ENCODE data around the gene LCTL.

LCTL gene

GRCh38 chr15:66565741-66566144, at the start of gene LCTL:
TSS of gene LCTL (minus strand) at chr15:66565998. CDS start at chr15:66565365, 633 bp downstream.
- DNase-seq (ENCODE audit: low read depth, low spot score) = no peak

GRCh38 chr15:66614951-66615760, 49.4 kb upstream of the LCTL start:
- DNase-seq (ENCODE audit: low read depth, low spot score) = no peak

- no peak for DNase-seq (ENCODE audit: low read depth, low spot score)
Observed at GRCh38 chr15:66614456-66614855, 48.7 kb upstream of the LCTL start.

- no peak for DNase-seq (ENCODE audit: low read depth, low spot score)
Observed at GRCh38 chr15:66613743-66614142, 47.9 kb upstream of the LCTL start.

GRCh38 chr15:66611257-66612053, 45.7 kb upstream of the LCTL start:
- no peak for DNase-seq (ENCODE audit: low read depth, low spot score)

GRCh38 chr15:66609876-66610275, 44.1 kb upstream of the LCTL start:
- no peak for DNase-seq (ENCODE audit: low read depth, low spot score)

- no peak for DNase-seq (ENCODE audit: low read depth, low spot score)
Observed at GRCh38 chr15:66608881-66609280, 43.1 kb upstream of the LCTL start.

- DNase-seq (ENCODE audit: low read depth, low spot score) = no peak
Observed at GRCh38 chr15:66608159-66608558, 42.4 kb upstream of the LCTL start.

GRCh38 chr15:66603301-66604179, 37.7 kb upstream of the LCTL start:
- no peak for DNase-seq (ENCODE audit: low read depth, low spot score)

GRCh38 chr15:66601521-66601920, 35.7 kb upstream of the LCTL start:
- DNase-seq (ENCODE audit: low read depth, low spot score) = no peak

GRCh38 chr15:66600240-66600627, 34.4 kb upstream of the LCTL start:
- DNase-seq (ENCODE audit: low read depth, low spot score) = no peak

- DNase-seq (ENCODE audit: low read depth, low spot score) = no peak
Observed at GRCh38 chr15:66599536-66600239, 33.9 kb upstream of the LCTL start.

GRCh38 chr15:66598095-66598815, 32.5 kb upstream of the LCTL start:
- DNase-seq (ENCODE audit: low read depth, low spot score) = no peak

- DNase-seq (ENCODE audit: low read depth, low spot score) = no peak
Observed at GRCh38 chr15:66595931-66596545, 30.2 kb upstream of the LCTL start.

- DNase-seq (ENCODE audit: low read depth, low spot score) = no peak
Observed at GRCh38 chr15:66595332-66595731, 29.5 kb upstream of the LCTL start.

GRCh38 chr15:66594836-66595235, 29.0 kb upstream of the LCTL start:
- DNase-seq (ENCODE audit: low read depth, low spot score) = no peak

GRCh38 chr15:66594344-66594743, 28.5 kb upstream of the LCTL start:
- no peak for DNase-seq (ENCODE audit: low read depth, low spot score)

- no peak for DNase-seq (ENCODE audit: low read depth, low spot score)
Observed at GRCh38 chr15:66593219-66593780, 27.5 kb upstream of the LCTL start.

- DNase-seq (ENCODE audit: low read depth, low spot score) = no peak
Observed at GRCh38 chr15:66592505-66593218, 26.9 kb upstream of the LCTL start.

Measured in brain pericyte (primary cell).